Transverse colon (tissue), 4 donors: ENCODE results near the gene KRT13.

Experiments used
- CTCF ChIP-seq, 5 experiments: fragments of 200-600 bp in 3 of 5; fragments of 450-650 bp in 2 of 5; sonication (generic) in 3 of 5; IDR thresholded peaks; 1 replicate in 2 of 5; 2 replicates in 3 of 5; pipeline ENCODE4 v1.5.1; 2016 to 2017; ENCODE audit warnings: antibody characterized with exemption in 5 of 5, inconsistent platforms in 3 of 5, mild to moderate bottlenecking in 2 of 5, moderate library complexity in 1 of 5
- EP300 ChIP-seq: sonication (generic); formaldehyde crosslinking; IDR thresholded peaks from one replicate; pipeline ENCODE4 v1.6.1; 2017; ENCODE audit warnings: antibody characterized with exemption, low read depth
- POLR2A ChIP-seq: fragments of 450-650 bp; IDR thresholded peaks from one replicate; pipeline ENCODE4 v1.6.1; 2016; ENCODE audit warnings: antibody characterized with exemption, mild to moderate bottlenecking, moderate library complexity
- POLR2AphosphoS5 ChIP-seq, 3 donors: sonication (generic); formaldehyde crosslinking; IDR thresholded peaks; one replicate each; pipeline ENCODE4 v1.6.1; 2016; ENCODE audit warnings: antibody characterized with exemption in 3 of 3

GRCh38 chr17:41467561-41467960 lies 37.9 kb downstream of the KRT13 start:
- no peak for TF ChIP-seq CTCF (IDR thresholded peaks at IDR 0.05)
- TF ChIP-seq POLR2A = no peak
- no peak for TF ChIP-seq EP300
- TF ChIP-seq POLR2AphosphoS5 (IDR thresholded peaks at IDR 0.05) = no peak
